SK-N-SH treated with all-trans-retinoic acid at 6 μM for 48 hours (cell line): ENCODE data around the gene SPRR4.

Experiments used
- BACH2 ChIP-seq: fragments of 250-450 bp; sonication (Bioruptor Pico); IDR thresholded peaks from 2 replicates; pipeline ENCODE4 v1.9.0; 2021; ENCODE audit warnings: mild to moderate bottlenecking, borderline replicate concordance
- CREB5 ChIP-seq: fragments of 250-450 bp; sonication (Bioruptor Pico); IDR thresholded peaks from 2 replicates; pipeline ENCODE4 v1.5.1; 2020; ENCODE audit warnings: low read depth, mild to moderate bottlenecking, moderate library complexity
- ESRRG ChIP-seq: fragments of 250-450 bp; sonication (Bioruptor Pico); IDR thresholded peaks from 2 replicates; pipeline ENCODE4 v1.6.1; 2021; ENCODE audit warnings: mild to moderate bottlenecking
- GLIS3 ChIP-seq: fragments of 250-450 bp; sonication (Bioruptor Pico); IDR thresholded peaks from 2 replicates; pipeline ENCODE4 v1.5.0; 2020; ENCODE audit warnings: mild to moderate bottlenecking, moderate library complexity
- ISL1 ChIP-seq: fragments of 250-450 bp; sonication (Bioruptor Pico); IDR thresholded peaks from 2 replicates; pipeline ENCODE4 v2.1.2; 2022; ENCODE audit warnings: mild to moderate bottlenecking, moderate library complexity
- RARB ChIP-seq: fragments of 250-450 bp; sonication (Bioruptor Pico); IDR thresholded peaks from 2 replicates; pipeline ENCODE4 v1.8.0; 2021; ENCODE audit warnings: mild to moderate bottlenecking, moderate library complexity
- SNAI2 ChIP-seq: fragments of 250-450 bp; sonication (Bioruptor Pico); IDR thresholded peaks from 2 replicates; pipeline ENCODE4 v1.5.0; 2020; ENCODE audit warnings: mild to moderate bottlenecking, moderate library complexity
- ZC3H10 ChIP-seq: fragments of 250-450 bp; sonication (Bioruptor Pico); IDR thresholded peaks from 2 replicates; pipeline ENCODE4 v1.5.1; 2021; ENCODE audit warnings: mild to moderate bottlenecking, moderate library complexity
- ZFP3 ChIP-seq: fragments of 250-450 bp; sonication (Bioruptor Pico); IDR thresholded peaks from 2 replicates; pipeline ENCODE4 v1.5.0; 2020; ENCODE audit warnings: mild to moderate bottlenecking, moderate library complexity
- ZFP30 ChIP-seq: fragments of 450-650 bp; formaldehyde crosslinking; IDR thresholded peaks from 2 replicates; pipeline ENCODE4 v1.5.0; 2022; ENCODE audit warnings: mild to moderate bottlenecking, moderate library complexity
- ZNF8 ChIP-seq: fragments of 450-650 bp; formaldehyde crosslinking; IDR thresholded peaks from 2 replicates; pipeline ENCODE4 v1.5.0; 2020; ENCODE audit warnings: mild to moderate bottlenecking, moderate library complexity
- TF ChIP-seq, protein P1 (sequence below): fragments of 250-450 bp; sonication (Bioruptor Pico); IDR thresholded peaks from 2 replicates; pipeline ENCODE4 v1.5.1; 2021; ENCODE audit warnings: mild to moderate bottlenecking, moderate library complexity
- TF ChIP-seq, protein P2 (sequence below): fragments of 250-450 bp; sonication (Bioruptor Pico); IDR thresholded peaks from 2 replicates; pipeline ENCODE4 v1.5.0; 2020; ENCODE audit warnings: mild to moderate bottlenecking, moderate library complexity
- TF ChIP-seq, protein P3 (sequence below): fragments of 250-450 bp; sonication (Bioruptor Pico); IDR thresholded peaks from 2 replicates; pipeline ENCODE4 v1.8.0; 2020; ENCODE audit warnings: mild to moderate bottlenecking, moderate library complexity, borderline replicate concordance

GRCh38 chr1:152968248-152968647 is 2.2 kb upstream of the SPRR4 start:
- no peak for TF ChIP-seq BACH2 (CRISPR knock-in tag)
- TF ChIP-seq, protein P1, sequence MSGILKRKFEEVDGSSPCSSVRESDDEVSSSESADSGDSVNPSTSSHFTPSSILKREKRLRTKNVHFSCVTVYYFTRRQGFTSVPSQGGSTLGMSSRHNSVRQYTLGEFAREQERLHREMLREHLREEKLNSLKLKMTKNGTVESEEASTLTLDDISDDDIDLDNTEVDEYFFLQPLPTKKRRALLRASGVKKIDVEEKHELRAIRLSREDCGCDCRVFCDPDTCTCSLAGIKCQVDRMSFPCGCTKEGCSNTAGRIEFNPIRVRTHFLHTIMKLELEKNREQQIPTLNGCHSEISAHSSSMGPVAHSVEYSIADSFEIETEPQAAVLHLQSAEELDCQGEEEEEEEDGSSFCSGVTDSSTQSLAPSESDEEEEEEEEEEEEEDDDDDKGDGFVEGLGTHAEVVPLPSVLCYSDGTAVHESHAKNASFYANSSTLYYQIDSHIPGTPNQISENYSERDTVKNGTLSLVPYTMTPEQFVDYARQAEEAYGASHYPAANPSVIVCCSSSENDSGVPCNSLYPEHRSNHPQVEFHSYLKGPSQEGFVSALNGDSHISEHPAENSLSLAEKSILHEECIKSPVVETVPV, result no peak
- no peak for TF ChIP-seq ZNF8 (CRISPR knock-in tag)
- TF ChIP-seq CREB5 (CRISPR knock-in tag), result no peak
- no peak for TF ChIP-seq SNAI2 (CRISPR knock-in tag)
- TF ChIP-seq ZFP3 (CRISPR knock-in tag), result no peak
- TF ChIP-seq, protein P2, sequence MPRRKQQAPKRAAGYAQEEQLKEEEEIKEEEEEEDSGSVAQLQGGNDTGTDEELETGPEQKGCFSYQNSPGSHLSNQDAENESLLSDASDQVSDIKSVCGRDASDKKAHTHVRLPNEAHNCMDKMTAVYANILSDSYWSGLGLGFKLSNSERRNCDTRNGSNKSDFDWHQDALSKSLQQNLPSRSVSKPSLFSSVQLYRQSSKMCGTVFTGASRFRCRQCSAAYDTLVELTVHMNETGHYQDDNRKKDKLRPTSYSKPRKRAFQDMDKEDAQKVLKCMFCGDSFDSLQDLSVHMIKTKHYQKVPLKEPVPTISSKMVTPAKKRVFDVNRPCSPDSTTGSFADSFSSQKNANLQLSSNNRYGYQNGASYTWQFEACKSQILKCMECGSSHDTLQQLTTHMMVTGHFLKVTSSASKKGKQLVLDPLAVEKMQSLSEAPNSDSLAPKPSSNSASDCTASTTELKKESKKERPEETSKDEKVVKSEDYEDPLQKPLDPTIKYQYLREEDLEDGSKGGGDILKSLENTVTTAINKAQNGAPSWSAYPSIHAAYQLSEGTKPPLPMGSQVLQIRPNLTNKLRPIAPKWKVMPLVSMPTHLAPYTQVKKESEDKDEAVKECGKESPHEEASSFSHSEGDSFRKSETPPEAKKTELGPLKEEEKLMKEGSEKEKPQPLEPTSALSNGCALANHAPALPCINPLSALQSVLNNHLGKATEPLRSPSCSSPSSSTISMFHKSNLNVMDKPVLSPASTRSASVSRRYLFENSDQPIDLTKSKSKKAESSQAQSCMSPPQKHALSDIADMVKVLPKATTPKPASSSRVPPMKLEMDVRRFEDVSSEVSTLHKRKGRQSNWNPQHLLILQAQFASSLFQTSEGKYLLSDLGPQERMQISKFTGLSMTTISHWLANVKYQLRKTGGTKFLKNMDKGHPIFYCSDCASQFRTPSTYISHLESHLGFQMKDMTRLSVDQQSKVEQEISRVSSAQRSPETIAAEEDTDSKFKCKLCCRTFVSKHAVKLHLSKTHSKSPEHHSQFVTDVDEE (CRISPR knock-in tag), result no peak
- TF ChIP-seq GLIS3 (CRISPR knock-in tag), result no peak
- no peak for TF ChIP-seq ESRRG
- no peak for TF ChIP-seq ZFP30 (CRISPR knock-in tag)
- TF ChIP-seq, protein P3, sequence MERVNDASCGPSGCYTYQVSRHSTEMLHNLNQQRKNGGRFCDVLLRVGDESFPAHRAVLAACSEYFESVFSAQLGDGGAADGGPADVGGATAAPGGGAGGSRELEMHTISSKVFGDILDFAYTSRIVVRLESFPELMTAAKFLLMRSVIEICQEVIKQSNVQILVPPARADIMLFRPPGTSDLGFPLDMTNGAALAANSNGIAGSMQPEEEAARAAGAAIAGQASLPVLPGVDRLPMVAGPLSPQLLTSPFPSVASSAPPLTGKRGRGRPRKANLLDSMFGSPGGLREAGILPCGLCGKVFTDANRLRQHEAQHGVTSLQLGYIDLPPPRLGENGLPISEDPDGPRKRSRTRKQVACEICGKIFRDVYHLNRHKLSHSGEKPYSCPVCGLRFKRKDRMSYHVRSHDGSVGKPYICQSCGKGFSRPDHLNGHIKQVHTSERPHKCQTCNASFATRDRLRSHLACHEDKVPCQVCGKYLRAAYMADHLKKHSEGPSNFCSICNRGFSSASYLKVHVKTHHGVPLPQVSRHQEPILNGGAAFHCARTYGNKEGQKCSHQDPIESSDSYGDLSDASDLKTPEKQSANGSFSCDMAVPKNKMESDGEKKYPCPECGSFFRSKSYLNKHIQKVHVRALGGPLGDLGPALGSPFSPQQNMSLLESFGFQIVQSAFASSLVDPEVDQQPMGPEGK (CRISPR knock-in tag), result no peak
- no peak for TF ChIP-seq ISL1
- no peak for TF ChIP-seq RARB (CRISPR knock-in tag)
- TF ChIP-seq ZC3H10 (CRISPR knock-in tag), result no peak
